ENCODE results near the gene TNFRSF1B. TPM values are rescaled to one million over a fixed set of nuclear protein-coding genes. Genes with fewer than 3 reads are reported as not detected.
A peak's percentile ranks its signal among the peaks of the same experiment; 100 is the strongest.

TNFRSF1B gene
- total and polyA plus RNA-seq, 9 of the 15 experiments (the other 6 are each of a cell fraction or from before 2014, with no cell fraction given), result 8.8 to 91.3 (median 36.0) TPM

- TF ChIP-seq, protein P1, sequence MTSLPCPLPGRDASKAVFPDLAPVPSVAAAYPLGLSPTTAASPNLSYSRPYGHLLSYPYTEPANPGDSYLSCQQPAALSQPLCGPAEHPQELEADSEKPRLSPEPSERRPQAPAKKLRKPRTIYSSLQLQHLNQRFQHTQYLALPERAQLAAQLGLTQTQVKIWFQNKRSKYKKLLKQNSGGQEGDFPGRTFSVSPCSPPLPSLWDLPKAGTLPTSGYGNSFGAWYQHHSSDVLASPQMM (CRISPR knock-in tag; IDR thresholded peaks at IDR 0.05), result no peak
- no peak for TF ChIP-seq STAT5B (CRISPR knock-in tag; IDR thresholded peaks at IDR 0.05)
- TF ChIP-seq ELF1 (tag; IDR thresholded peaks at IDR 0.05), result no peak
- TF ChIP-seq JUND (IDR thresholded peaks at IDR 0.05; ENCODE audit: borderline replicate concordance, low read depth, low read length), result peak; percentile 68; the same call in 1 of the 2 replicates
- peak; percentile 43; the same call in 1 of the 3 replicates for TF ChIP-seq JUND (tag; IDR thresholded peaks at IDR 0.05; ENCODE audit: borderline replicate concordance, low read depth, low read length)
- peak; percentile 87 for TF ChIP-seq RBM25 (IDR thresholded peaks at IDR 0.05; ENCODE audit: low read depth, low read length, severe bottlenecking)
- TF ChIP-seq HSF4 (CRISPR knock-in tag; IDR thresholded peaks at IDR 0.05; ENCODE audit: borderline replicate concordance), result no peak
- TF ChIP-seq ARNT (IDR thresholded peaks at IDR 0.05), result no peak
- TF ChIP-seq ZMIZ1 (IDR thresholded peaks at IDR 0.05; ENCODE audit: low read depth in 2 of 2, low read length in 2 of 2), result peak; percentile 41 to 99; a peak in 2 of 4 replicates
- TF ChIP-seq ELF4 (CRISPR knock-in tag; IDR thresholded peaks at IDR 0.05), result no peak
- peak; percentile 97 for TF ChIP-seq GATAD2B (IDR thresholded peaks at IDR 0.05; ENCODE audit: borderline replicate concordance)
- no peak for TF ChIP-seq ZNF561 (CRISPR knock-in tag; conservative IDR thresholded peaks at IDR 0.05)
- no peak for TF ChIP-seq ZBTB1 (CRISPR knock-in tag; IDR thresholded peaks at IDR 0.05; ENCODE audit: borderline replicate concordance, low read depth)
- no peak for TF ChIP-seq LCOR (CRISPR knock-in tag; IDR thresholded peaks at IDR 0.05)
- TF ChIP-seq, protein P2, sequence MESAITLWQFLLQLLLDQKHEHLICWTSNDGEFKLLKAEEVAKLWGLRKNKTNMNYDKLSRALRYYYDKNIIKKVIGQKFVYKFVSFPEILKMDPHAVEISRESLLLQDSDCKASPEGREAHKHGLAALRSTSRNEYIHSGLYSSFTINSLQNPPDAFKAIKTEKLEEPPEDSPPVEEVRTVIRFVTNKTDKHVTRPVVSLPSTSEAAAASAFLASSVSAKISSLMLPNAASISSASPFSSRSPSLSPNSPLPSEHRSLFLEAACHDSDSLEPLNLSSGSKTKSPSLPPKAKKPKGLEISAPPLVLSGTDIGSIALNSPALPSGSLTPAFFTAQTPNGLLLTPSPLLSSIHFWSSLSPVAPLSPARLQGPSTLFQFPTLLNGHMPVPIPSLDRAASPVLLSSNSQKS (CRISPR knock-in tag; IDR thresholded peaks at IDR 0.05), result no peak
- no peak for TF ChIP-seq HMBOX1 (IDR thresholded peaks at IDR 0.05)
- TF ChIP-seq DACH1 (IDR thresholded peaks at IDR 0.05; ENCODE audit: partially characterized antibody), result peak; percentile 33
- TF ChIP-seq, protein P3, sequence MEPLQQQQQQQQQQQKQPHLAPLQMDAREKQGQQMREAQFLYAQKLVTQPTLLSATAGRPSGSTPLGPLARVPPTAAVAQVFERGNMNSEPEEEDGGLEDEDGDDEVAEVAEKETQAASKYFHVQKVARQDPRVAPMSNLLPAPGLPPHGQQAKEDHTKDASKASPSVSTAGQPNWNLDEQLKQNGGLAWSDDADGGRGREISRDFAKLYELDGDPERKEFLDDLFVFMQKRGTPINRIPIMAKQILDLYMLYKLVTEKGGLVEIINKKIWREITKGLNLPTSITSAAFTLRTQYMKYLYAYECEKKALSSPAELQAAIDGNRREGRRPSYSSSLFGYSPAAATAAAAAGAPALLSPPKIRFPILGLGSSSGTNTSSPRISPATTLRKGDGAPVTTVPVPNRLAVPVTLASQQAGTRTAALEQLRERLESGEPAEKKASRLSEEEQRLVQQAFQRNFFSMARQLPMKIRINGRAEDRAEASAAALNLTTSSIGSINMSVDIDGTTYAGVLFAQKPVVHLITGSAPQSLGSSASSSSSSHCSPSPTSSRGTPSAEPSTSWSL (CRISPR knock-in tag; IDR thresholded peaks at IDR 0.05; ENCODE audit: borderline replicate concordance), result no peak
Measured at GRCh38 chr1:12229835-12230548, 63.2 kb downstream of the TNFRSF1B start, which contains the start of gene VPS13D (continued).
